Suprapubic skin (tissue), 4 donors: ENCODE data around the gene GTF2A1L. TPM values are rescaled to one million over a fixed set of nuclear protein-coding genes. Genes with fewer than 3 reads are reported as not detected.

Experiments used
- DNase-seq, 2 donors: peaks; one replicate each; pipeline ENCODE4 v3.0.0-alpha.2; 2019; ENCODE audit warnings: low spot score in 2 of 2
- H3K27ac ChIP-seq: fragments of 200-600 bp; sonication (generic); one replicate; pipeline ENCODE4 v1.5.1; 2019
- H3K27me3 ChIP-seq: fragments of 200-600 bp; sonication (generic); one replicate; pipeline ENCODE4 v1.5.1; 2019
- H3K36me3 ChIP-seq: fragments of 200-600 bp; sonication (generic); one replicate; pipeline ENCODE4 v1.5.1; 2019
- H3K4me1 ChIP-seq: fragments of 200-600 bp; sonication (generic); one replicate; pipeline ENCODE4 v1.5.1; 2019
- H3K4me3 ChIP-seq: fragments of 200-600 bp; sonication (generic); one replicate; pipeline ENCODE4 v1.5.1; 2019; ENCODE audit warnings: mild to moderate bottlenecking
- H3K9me3 ChIP-seq: fragments of 200-600 bp; sonication (generic); one replicate; pipeline ENCODE4 v1.5.1; 2019
- CTCF ChIP-seq, 2 donors: fragments of 200-600 bp in 1 of 2; fragments of 450-650 bp in 1 of 2; sonication (generic) in 1 of 2; IDR thresholded peaks; one replicate each; pipeline ENCODE4 v1.5.1; 2016 to 2019; ENCODE audit warnings: antibody characterized with exemption in 2 of 2, mild to moderate bottlenecking in 1 of 2, moderate library complexity in 1 of 2
- EP300 ChIP-seq: sonication (generic); formaldehyde crosslinking; IDR thresholded peaks from one replicate; pipeline ENCODE4 v1.6.1; 2017; ENCODE audit warnings: antibody characterized with exemption
- POLR2A ChIP-seq, 2 donors: fragments of 450-650 bp; IDR thresholded peaks; one replicate each; pipeline ENCODE4 v1.6.1; 2017; ENCODE audit warnings: antibody characterized with exemption in 2 of 2, mild to moderate bottlenecking in 2 of 2, moderate library complexity in 2 of 2
- POLR2AphosphoS5 ChIP-seq, 3 donors: sonication (generic); formaldehyde crosslinking; IDR thresholded peaks; one replicate each; pipeline ENCODE4 v1.6.1; 2017; ENCODE audit warnings: antibody characterized with exemption in 3 of 3
- WGBS: methylation state at CpG from one replicate; pipeline ENCODE4 v1.1.5; 2018; 5-methylcytosine and 5-hydroxymethylcytosine counted together
- total RNA-seq, 4 donors: library from RNA; depleted of rRNA; stranded (reverse); fragments of >200 nt; gene quantifications; one replicate each; pipeline ENCODE4 v1.1.0, GENCODE V29; 2016

Gene GTF2A1L
- total RNA-seq, 4 donors from 2014 or later: 1.0 to 2.9 (median 1.1) TPM; not detected in 1

GRCh38 chr2:48724278-48724677 lies 106.6 kb downstream of the GTF2A1L start:
- H3K36me3 ChIP-seq: no peaks in the 10 kb centered on the region
- no peaks in the 10 kb centered on the region for H3K9me3 ChIP-seq
- no peaks in the 10 kb centered on the region for H3K27me3 ChIP-seq
- TF ChIP-seq EP300: no peak
- TF ChIP-seq CTCF (IDR thresholded peaks at IDR 0.05): no peak
- TF ChIP-seq POLR2A (IDR thresholded peaks at IDR 0.05): no peak
- no peak for TF ChIP-seq POLR2AphosphoS5 (IDR thresholded peaks at IDR 0.05)
- 63% methylated on average over 2 of the region's 2 CpGs for WGBS
- DNase-seq: no peak
- no peaks in the 10 kb centered on the region for H3K4me1 ChIP-seq
- H3K27ac ChIP-seq: no peak overlapping the region
- no peak overlapping the region for H3K4me3 ChIP-seq

GRCh38 chr2:48725696-48726494 lies 108.2 kb downstream of the GTF2A1L start:
- no peaks in the 10 kb centered on the region for H3K9me3 ChIP-seq
- no peaks in the 10 kb centered on the region for H3K36me3 ChIP-seq
- no peak overlapping the region for H3K27ac ChIP-seq
- no peaks in the 10 kb centered on the region for H3K27me3 ChIP-seq
- no peaks in the 10 kb centered on the region for H3K4me1 ChIP-seq
- DNase-seq: no peak
- 72% methylated on average over 7 of the region's 7 CpGs for whole genome bisulfite sequencing
- H3K4me3 ChIP-seq: no peak overlapping the region
- TF ChIP-seq EP300 (no peak), CTCF (IDR thresholded peaks at IDR 0.05) (no peak)

DNA sequence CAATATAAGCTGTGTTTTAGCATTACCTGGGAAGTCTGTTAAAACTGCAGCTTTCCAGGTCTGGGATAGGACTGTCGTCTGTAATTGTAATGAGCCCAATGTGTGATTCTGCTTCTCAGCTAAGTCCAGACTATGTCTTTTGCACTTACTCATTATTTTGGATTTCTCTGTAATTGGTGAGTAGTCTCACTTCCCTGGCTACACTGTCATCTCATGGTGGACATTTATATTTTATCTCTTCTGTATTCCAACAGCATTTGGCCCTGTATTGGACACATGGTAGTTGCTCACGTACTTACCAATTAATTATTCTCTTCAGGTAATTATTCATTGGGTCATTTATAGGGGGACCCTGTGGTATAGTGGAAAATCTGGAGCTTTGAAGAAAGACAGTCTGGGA lies 109.9 kb downstream of the GTF2A1L start:
- no peaks in the 10 kb centered on the region for H3K36me3 ChIP-seq
- TF ChIP-seq POLR2A (IDR thresholded peaks at IDR 0.05): no peak
- TF ChIP-seq EP300: no peak
- no peak overlapping the region for H3K27ac ChIP-seq
- WGBS: 73% methylated on average over 2 of the region's 2 CpGs
- no peaks in the 10 kb centered on the region for H3K27me3 ChIP-seq
- DNase-seq: no peak
- no peaks in the 10 kb centered on the region for H3K4me1 ChIP-seq
- no peaks in the 10 kb centered on the region for H3K9me3 ChIP-seq
- H3K4me3 ChIP-seq: no peak overlapping the region

GRCh38 chr2:48728295-48728694 lies 110.6 kb downstream of the GTF2A1L start:
- no peaks in the 10 kb centered on the region for H3K27me3 ChIP-seq
- no peaks in the 10 kb centered on the region for H3K9me3 ChIP-seq
- no peak overlapping the region for H3K4me3 ChIP-seq
- 89% methylated on average over 2 of the region's 2 CpGs for WGBS
- no peak for DNase-seq
- no peak overlapping the region for H3K27ac ChIP-seq
- no peaks in the 10 kb centered on the region for H3K36me3 ChIP-seq
- no peak for TF ChIP-seq EP300
- no peak for TF ChIP-seq POLR2A (IDR thresholded peaks at IDR 0.05)
- no peak for TF ChIP-seq CTCF (IDR thresholded peaks at IDR 0.05)
- H3K4me1 ChIP-seq: peaks cover under 1% of the 10 kb centered on the region

GRCh38 chr2:48728840-48729239 lies 111.2 kb downstream of the GTF2A1L start:
- TF ChIP-seq EP300 (no peak), POLR2A (IDR thresholded peaks at IDR 0.05) (no peak), CTCF (IDR thresholded peaks at IDR 0.05) (no peak), POLR2AphosphoS5 (IDR thresholded peaks at IDR 0.05) (no peak)
- Histone ChIP-seq H3K27ac (no peak overlapping the region), H3K27me3 (no peaks in the 10 kb centered on the region), H3K9me3 (no peaks in the 10 kb centered on the region), H3K36me3 (no peaks in the 10 kb centered on the region), H3K4me3 (no peak overlapping the region), H3K4me1 (peaks cover 2% of the 10 kb centered on the region)
- no peak for DNase-seq

Other genes starting within 250 kb of the GTF2A1L start
- gene PPP1R21, start 177.1 kb upstream of the GTF2A1L start, total RNA-seq: 10 to 100 TPM; 26.5 to 52.3 (median 34.7) TPM
- gene STON1, start 87.7 kb upstream of the GTF2A1L start, total RNA-seq: 10 to 100 TPM in 1 of 4 donors, 1 to 10 TPM in 3; 3.6 to 11.2 (median 6.7) TPM
- not detected for gene LHCGR, start 137.9 kb downstream of the GTF2A1L start, total RNA-seq